ENCODE data around the gene SMG6. TPM values are rescaled to one million over a fixed set of nuclear protein-coding genes. Genes with fewer than 3 reads are reported as not detected.

SMG6 gene
- total and polyA plus RNA-seq, 2 of the 13 experiments (the other 11 are each of a cell fraction or from before 2014, with no cell fraction given): 4.6 to 14.6 TPM

DNA sequence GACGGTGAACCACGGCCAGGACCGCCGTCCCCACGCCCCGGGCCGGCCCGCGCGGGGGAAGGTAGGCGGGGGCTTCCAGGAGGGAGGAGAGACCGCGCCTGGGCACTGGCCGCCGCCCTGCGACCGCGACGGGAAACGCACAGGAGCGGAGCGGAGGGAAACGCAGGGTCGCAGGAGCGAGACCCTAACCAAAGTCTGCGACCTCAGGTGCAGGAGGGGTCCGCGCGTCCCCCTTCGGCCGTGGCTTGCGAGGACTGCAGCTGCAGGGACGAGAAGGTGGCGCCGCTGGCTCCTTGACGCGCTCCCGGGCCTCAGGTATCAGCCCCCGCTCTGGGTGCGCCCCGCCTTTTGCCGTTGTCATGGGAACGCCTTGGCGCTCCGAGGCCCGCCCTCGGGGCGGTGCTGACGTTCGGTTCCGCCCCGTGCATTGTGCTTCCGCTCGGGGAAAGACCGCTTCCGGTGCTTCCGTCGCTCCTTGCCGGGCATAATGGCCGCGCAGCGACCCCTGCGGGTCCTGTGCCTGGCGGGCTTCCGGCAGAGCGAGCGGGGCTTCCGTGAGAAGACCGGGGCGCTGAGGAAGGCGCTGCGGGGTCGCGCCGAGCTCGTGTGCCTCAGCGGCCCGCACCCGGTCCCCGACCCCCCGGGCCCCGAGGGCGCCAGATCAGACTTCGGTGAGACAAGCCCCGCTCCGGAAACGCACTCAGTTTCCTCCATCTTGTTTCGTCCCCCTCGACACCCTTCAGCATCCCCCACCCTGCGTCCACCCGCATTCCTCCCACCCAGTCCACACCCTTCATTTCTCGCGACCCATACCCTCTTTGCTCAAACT is 261.8 kb downstream of the SMG6 start, which contains the start of gene OVCA2 (continued):
- TF ChIP-seq, protein P1, sequence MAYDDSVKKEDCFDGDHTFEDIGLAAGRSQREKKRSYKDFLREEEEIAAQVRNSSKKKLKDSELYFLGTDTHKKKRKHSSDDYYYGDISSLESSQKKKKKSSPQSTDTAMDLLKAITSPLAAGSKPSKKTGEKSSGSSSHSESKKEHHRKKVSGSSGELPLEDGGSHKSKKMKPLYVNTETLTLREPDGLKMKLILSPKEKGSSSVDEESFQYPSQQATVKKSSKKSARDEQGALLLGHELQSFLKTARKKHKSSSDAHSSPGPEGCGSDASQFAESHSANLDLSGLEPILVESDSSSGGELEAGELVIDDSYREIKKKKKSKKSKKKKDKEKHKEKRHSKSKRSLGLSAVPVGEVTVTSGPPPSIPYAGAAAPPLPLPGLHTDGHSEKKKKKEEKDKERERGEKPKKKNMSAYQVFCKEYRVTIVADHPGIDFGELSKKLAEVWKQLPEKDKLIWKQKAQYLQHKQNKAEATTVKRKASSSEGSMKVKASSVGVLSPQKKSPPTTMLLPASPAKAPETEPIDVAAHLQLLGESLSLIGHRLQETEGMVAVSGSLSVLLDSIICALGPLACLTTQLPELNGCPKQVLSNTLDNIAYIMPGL (CRISPR knock-in tag; IDR thresholded peaks at IDR 0.05; ENCODE audit: borderline replicate concordance in 1 of 2, low read depth in 1 of 2): peak; percentile 75 to 85; a peak in 3 of 4 replicates
- TF ChIP-seq AGO2 (optimal IDR thresholded peaks at IDR 0.05; ENCODE audit: low read depth, low read length): peak; percentile 94
- no peak for TF ChIP-seq ZBTB8A (CRISPR knock-in tag; IDR thresholded peaks at IDR 0.05; ENCODE audit: borderline replicate concordance, low read depth)
- peak; percentile 43; the same call in 1 of the 2 replicates for TF ChIP-seq ZKSCAN8 (CRISPR knock-in tag; IDR thresholded peaks at IDR 0.05; ENCODE audit: borderline replicate concordance)
- TF ChIP-seq ZKSCAN5 (CRISPR knock-in tag; IDR thresholded peaks at IDR 0.05): no peak
- TF ChIP-seq ZNF781 (CRISPR knock-in tag; IDR thresholded peaks at IDR 0.05; ENCODE audit: borderline replicate concordance, not compliant biosample characterization): no peak
- TF ChIP-seq, protein P2, sequence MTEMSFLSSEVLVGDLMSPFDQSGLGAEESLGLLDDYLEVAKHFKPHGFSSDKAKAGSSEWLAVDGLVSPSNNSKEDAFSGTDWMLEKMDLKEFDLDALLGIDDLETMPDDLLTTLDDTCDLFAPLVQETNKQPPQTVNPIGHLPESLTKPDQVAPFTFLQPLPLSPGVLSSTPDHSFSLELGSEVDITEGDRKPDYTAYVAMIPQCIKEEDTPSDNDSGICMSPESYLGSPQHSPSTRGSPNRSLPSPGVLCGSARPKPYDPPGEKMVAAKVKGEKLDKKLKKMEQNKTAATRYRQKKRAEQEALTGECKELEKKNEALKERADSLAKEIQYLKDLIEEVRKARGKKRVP (CRISPR knock-in tag; IDR thresholded peaks at IDR 0.05): no peak
- TF ChIP-seq ZNF703 (CRISPR knock-in tag; IDR thresholded peaks at IDR 0.05; ENCODE audit: borderline replicate concordance): no peak
- TF ChIP-seq, protein P3, sequence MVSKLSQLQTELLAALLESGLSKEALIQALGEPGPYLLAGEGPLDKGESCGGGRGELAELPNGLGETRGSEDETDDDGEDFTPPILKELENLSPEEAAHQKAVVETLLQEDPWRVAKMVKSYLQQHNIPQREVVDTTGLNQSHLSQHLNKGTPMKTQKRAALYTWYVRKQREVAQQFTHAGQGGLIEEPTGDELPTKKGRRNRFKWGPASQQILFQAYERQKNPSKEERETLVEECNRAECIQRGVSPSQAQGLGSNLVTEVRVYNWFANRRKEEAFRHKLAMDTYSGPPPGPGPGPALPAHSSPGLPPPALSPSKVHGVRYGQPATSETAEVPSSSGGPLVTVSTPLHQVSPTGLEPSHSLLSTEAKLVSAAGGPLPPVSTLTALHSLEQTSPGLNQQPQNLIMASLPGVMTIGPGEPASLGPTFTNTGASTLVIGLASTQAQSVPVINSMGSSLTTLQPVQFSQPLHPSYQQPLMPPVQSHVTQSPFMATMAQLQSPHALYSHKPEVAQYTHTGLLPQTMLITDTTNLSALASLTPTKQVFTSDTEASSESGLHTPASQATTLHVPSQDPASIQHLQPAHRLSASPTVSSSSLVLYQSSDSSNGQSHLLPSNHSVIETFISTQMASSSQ (IDR thresholded peaks at IDR 0.05; ENCODE audit: low read depth): no peak
- TF ChIP-seq, protein P3 (CRISPR knock-in tag; IDR thresholded peaks at IDR 0.05; ENCODE audit: borderline replicate concordance): peak; percentile 51; the same call in 1 of the 2 replicates
- peak; percentile 97 for TF ChIP-seq NR2C2 (CRISPR knock-in tag; IDR thresholded peaks at IDR 0.05; ENCODE audit: borderline replicate concordance)
- TF ChIP-seq ZNF205 (CRISPR knock-in tag; IDR thresholded peaks at IDR 0.05): peak; percentile 83
- TF ChIP-seq ZNF136 (CRISPR knock-in tag; IDR thresholded peaks at IDR 0.05; ENCODE audit: low read depth): peak; percentile 84; the same call in 1 of the 2 replicates
- TF ChIP-seq TRIM24 (CRISPR knock-in tag; IDR thresholded peaks at IDR 0.05): no peak
- no peak for TF ChIP-seq CHD4 (IDR thresholded peaks at IDR 0.05; ENCODE audit: borderline replicate concordance, low read length)
- no peak for TF ChIP-seq PCBP2 (optimal IDR thresholded peaks at IDR 0.05; ENCODE audit: low read depth, low read length, poor library complexity, severe bottlenecking)
- TF ChIP-seq PPARG (CRISPR knock-in tag; conservative IDR thresholded peaks at IDR 0.05): 0 out of 2 replicates have a peak, but pooled peaks have one; percentile 61
- TF ChIP-seq ZNF225 (CRISPR knock-in tag; IDR thresholded peaks at IDR 0.05): no peak
- TF ChIP-seq SKI (IDR thresholded peaks at IDR 0.05; ENCODE audit: partially characterized antibody): no peak
- peak; percentile 79; the same call in 1 of the 2 replicates for TF ChIP-seq NFKB2 (CRISPR knock-in tag; IDR thresholded peaks at IDR 0.05; ENCODE audit: borderline replicate concordance)
- no peak for TF ChIP-seq TCF7L2 (IDR thresholded peaks at IDR 0.05; ENCODE audit: low read depth, low read length)

Data from HepG2 (cell line).